ENCODE data around the gene ZDHHC18.
A peak's percentile ranks its signal among the peaks of the same experiment; 100 is the strongest.

ZDHHC18 gene

GRCh38 chr1:26890467-26890796 lies 63.9 kb downstream of the ZDHHC18 start:
- TF ChIP-seq CTCF (conservative IDR thresholded peaks at IDR 0.05; ENCODE audit: low read length): no peak
- no peak for DNase-seq (ENCODE audit: low read depth)
- H3K4me3 ChIP-seq (ENCODE audit: low read length): peak overlapping the region; percentile 92

DNA sequence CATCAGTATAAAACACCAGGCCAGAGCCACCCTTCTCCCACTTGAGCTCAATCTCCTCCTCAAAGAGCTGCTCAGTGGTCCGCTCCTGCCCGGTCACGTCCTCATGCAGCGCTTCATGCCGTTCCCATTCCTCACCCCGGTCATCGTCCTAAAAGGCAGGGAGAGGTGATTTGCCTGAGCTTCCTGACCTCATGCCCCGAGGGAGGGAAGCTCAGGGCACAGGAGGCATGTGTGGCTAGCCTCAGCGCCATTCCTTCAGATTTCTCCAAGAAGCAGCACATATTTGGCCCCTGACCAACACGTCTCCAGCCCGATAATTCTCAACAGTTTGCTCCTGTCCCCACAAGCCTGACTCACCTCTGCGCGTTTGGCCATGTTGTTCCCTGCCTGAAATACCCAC lies 67.8 kb downstream of the ZDHHC18 start:
- no peak for TF ChIP-seq CTCF (conservative IDR thresholded peaks at IDR 0.05; ENCODE audit: low read length)
- no peak for DNase-seq (ENCODE audit: low read depth)
- H3K4me3 ChIP-seq (ENCODE audit: low read length): no peak overlapping the region

- no peak for TF ChIP-seq CTCF (conservative IDR thresholded peaks at IDR 0.05; ENCODE audit: low read length)
- no peak overlapping the region for H3K4me3 ChIP-seq (ENCODE audit: low read length)
- DNase-seq (ENCODE audit: low read depth): no peak
Measured at GRCh38 chr1:26897351-26897750, 70.9 kb downstream of the ZDHHC18 start.

DNA sequence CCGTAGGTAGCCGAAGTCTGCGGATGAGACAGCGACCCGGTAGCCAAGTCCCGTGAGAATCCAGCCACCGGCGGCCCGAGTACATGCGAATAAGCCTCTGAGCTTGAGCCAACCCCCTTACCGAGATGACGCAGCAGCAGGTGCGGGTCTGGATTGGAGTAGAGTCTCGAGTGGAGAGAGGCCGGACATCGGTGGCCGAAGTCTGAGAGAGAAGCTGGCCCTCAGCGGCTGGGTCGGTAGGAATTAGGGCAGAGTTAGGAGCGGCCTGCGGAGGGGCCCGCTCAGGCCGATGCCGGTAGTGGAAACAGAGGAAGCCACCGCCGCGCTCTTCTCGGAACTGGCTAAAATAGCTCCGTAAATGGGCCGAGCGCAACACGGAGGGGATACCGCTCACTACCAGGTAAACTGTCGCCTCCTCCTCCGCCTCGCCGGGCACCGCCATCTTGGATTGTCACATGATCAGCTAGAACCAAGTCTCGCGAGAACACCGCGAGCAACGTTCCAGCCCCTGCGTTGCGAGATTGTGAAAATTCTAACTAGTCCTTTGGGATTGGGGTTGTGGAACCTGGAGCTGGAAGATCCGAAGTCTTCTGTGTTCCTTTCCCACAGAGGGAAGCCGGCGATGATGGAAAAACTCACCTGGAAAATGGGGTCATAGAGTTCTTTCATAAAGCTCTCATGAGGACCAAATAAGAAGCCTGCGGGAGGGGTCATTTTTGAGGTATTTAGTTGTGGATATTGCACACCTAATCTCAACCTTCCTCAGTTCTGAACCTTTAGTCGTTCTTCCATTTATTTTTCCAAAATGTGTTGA lies 73.7 kb downstream of the ZDHHC18 start, which contains the start of gene GPATCH3:
Gene GPATCH3, minus strand, starts transcription at position 467 of the 814 bp plus-strand sequence. Its CDS starts 25 bp downstream, at position 442.
- DNase-seq (ENCODE audit: low read depth): peak; percentile 91
- H3K4me3 ChIP-seq (ENCODE audit: low read length): peak within 1 kb of the TSS; percentile 99
- TF ChIP-seq CTCF (conservative IDR thresholded peaks at IDR 0.05; ENCODE audit: low read length): no peak

DNA sequence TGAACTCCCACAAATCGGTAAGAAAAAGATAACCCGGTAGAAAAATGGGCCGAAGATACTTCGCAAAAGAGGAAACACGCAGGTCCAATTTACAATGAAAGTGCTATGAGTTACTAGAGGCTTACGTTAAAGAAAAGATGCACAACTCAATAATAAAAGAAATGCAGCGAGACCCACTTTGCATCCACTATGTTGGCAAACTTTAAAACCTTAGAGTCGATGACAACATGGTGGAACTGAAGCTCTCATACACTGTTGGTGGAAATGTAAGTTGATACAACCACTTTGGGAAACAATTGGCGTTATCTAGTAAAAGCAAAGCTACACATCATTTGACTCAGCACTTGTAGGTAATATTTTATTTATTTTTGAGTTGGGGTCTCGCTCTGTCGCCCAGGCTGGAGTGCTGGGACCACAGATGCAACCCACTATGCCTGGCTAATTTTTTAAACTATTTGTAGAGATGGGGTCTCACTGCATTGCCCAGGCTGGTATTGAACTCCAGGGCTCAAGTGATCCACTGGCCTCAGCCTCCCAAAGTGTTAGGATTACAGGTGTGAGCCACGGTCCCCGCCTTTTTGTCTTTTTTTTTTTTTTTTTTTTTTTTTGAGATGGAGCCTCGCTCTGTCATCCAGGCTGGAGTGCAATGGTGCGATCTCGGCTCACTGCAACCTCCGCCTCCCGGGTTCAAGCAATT lies 74.5 kb downstream of the ZDHHC18 start:
- DNase-seq (ENCODE audit: low read depth): no peak
- H3K4me3 ChIP-seq (ENCODE audit: low read length): peak overlapping the region; percentile 99
- no peak for TF ChIP-seq CTCF (conservative IDR thresholded peaks at IDR 0.05; ENCODE audit: low read length)
